HG03280 (cell line): ENCODE results near the gene ITGA2B.
"Not testable (repeated sequence)": the region's sequence is repeated elsewhere in the genome, so short reads cannot be mapped to it uniquely, and the experiment has no call there.

Experiments used
- ATAC-seq: cut with Tn5 transposase; IDR thresholded peaks from one replicate; pipeline ENCODE4 v1.9.1; 2021; ENCODE audit warnings: mild to moderate bottlenecking, moderate library complexity; ENCODE audit not compliant: unreplicated experiment

The ITGA2B gene

DNA sequence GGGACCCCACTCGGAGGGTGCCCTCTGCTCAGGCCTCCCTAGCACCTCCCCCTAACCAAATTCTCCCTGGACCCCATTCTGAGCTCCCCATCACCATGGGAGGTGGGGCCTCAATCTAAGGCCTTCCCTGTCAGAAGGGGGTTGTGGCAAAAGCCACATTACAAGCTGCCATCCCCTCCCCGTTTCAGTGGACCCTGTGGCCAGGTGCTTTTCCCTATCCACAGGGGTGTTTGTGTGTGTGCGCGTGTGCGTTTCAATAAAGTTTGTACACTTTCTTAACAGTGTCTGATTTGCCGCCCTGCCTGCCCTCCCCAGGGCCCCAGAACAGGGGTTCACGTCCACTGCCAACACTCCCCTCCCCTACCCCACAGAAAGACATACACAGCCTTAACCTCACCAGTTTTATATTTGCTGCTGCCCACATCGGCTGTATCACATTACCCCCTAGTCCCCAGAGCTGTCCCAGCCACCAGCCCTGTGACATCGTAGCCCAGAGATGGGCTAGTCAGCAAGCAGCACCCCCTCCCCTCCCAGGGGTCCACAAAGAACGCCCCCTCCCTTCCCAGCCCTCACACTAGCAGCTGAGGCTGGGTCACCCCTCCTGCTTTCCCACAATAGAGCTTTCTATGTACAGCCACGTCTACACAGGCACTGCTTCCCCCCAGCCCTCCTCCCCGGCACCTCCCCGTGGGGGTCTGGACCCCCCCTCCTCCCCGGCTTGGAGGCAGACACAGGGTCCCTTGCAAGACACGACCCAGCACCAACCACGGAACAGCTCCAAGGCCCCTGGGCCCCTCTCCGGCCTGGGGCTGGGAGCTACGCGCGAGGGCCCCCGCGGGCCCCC is 36.4 kb downstream of the ITGA2B start:
- no peak for ATAC-seq

DNA sequence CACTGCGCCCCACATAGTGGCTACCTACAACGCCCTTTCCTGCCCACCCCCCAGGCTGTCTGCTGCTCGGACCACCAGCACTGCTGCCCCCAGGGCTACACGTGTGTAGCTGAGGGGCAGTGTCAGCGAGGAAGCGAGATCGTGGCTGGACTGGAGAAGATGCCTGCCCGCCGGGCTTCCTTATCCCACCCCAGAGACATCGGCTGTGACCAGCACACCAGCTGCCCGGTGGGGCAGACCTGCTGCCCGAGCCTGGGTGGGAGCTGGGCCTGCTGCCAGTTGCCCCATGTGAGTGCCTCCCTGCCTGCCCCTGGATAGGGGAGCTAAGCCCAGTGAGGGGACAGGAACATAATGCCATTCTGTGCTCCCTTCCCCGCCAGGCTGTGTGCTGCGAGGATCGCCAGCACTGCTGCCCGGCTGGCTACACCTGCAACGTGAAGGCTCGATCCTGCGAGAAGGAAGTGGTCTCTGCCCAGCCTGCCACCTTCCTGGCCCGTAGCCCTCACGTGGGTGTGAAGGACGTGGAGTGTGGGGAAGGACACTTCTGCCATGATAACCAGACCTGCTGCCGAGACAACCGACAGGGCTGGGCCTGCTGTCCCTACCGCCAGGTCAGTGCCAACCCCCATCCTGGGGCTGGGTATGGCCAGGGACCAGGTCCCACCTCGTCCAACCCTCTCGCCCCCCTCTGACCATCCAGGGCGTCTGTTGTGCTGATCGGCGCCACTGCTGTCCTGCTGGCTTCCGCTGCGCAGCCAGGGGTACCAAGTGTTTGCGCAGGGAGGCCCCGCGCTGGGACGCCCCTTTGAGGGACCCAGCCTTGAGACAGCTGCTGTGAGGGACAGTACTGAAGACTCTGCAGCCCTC is 37.3 kb downstream of the ITGA2B start:
- no peak for ATAC-seq

DNA sequence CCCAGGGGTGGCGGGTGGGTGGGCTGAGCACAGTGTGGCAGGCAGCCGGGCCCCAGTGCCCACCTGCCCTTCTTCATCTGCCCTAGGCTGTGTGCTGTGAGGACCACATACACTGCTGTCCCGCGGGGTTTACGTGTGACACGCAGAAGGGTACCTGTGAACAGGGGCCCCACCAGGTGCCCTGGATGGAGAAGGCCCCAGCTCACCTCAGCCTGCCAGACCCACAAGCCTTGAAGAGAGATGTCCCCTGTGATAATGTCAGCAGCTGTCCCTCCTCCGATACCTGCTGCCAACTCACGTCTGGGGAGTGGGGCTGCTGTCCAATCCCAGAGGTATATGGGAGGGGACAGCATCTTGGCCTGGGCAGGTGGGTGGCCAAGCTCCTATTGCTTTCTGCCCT is 38.0 kb downstream of the ITGA2B start:
- ATAC-seq = no peak

DNA sequence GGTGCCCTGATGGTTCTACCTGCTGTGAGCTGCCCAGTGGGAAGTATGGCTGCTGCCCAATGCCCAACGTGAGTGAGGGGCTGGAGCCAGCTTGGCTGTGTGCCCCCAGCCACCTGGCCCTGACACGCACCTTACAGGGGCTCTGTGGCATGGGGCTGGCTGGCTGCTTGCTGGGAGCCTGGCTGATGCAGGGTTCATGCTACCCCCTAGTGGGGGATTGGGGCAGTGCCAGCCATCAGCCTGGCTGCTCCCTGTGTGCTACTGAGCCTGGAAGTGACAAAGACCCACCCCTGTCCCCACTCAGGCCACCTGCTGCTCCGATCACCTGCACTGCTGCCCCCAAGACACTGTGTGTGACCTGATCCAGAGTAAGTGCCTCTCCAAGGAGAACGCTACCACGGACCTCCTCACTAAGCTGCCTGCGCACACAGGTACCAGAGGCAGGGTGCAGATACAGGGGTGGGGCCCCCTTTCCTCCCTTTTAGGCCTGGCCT is 38.7 kb downstream of the ITGA2B start:
- no peak for ATAC-seq

DNA sequence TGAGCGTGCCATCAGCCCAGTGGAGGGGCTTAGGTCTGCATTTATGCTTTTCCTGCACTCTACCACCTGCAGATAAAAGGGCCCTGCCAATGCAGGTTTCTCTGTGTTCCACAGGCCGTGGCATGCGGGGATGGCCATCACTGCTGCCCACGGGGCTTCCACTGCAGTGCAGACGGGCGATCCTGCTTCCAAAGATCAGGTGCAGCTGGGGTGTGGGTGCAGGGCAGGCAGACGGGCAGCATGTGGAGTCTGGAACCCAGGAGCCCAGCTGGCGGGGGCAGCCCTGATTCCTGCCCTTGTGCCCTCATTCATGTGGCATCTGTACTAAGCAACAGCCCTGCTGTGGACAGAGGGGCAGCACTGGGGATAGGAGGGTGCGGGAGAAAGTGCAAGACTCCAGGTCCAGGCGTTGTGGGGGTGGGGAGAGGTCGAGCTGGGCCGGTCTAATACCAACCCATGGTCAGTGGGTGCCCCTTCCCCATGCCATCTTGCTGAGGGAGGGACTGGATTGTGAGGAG is 39.8 kb downstream of the ITGA2B start:
- ATAC-seq = no peak

DNA sequence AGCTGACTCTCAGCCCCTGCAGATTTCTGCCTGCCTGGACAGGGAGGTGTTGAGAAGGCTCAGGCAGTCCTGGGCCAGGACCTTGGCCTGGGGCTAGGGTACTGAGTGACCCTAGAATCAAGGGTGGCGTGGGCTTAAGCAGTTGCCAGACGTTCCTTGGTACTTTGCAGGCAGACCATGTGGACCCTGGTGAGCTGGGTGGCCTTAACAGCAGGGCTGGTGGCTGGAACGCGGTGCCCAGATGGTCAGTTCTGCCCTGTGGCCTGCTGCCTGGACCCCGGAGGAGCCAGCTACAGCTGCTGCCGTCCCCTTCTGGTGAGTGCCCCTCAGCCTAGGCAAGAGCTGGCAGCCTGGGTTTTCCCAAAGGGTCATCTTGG is 40.5 kb downstream of the ITGA2B start:
- ATAC-seq = no peak

DNA sequence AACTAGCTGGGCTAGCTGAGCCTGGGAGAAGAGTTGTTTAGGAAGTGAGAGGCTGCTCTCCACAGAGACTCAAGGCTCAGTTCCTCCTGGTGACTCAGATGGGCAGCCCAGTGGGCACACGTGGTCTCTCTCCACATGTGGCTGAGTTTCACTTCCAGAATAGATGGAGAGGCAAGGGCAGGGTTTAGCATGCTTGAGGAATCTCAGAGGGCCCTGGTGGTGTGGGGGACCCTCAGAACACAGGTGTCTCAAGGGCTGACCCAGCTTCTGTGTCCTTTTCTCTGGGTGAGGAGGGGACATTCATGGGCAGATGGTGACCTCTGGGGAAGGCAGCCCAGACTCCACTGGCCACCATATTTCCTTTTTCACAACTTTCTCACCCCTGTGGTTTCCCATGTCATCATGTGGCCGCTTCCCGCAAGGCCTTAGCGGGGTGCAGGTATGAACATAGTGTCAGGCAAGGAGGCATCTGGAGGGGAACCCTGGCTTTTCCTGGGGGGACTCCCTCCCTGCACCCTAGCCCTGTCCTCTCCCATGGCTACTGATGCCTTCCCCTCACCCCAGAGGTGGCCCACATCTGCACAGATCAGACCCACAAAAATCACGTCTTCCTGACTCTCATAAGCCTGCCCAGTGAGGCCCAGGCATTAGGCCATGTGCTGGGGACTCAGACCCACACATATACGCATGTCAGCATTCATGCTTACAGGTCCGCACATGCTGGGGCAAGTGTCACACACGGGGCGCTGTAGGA is 41.0 kb downstream of the ITGA2B start:
- ATAC-seq = no peak

DNA sequence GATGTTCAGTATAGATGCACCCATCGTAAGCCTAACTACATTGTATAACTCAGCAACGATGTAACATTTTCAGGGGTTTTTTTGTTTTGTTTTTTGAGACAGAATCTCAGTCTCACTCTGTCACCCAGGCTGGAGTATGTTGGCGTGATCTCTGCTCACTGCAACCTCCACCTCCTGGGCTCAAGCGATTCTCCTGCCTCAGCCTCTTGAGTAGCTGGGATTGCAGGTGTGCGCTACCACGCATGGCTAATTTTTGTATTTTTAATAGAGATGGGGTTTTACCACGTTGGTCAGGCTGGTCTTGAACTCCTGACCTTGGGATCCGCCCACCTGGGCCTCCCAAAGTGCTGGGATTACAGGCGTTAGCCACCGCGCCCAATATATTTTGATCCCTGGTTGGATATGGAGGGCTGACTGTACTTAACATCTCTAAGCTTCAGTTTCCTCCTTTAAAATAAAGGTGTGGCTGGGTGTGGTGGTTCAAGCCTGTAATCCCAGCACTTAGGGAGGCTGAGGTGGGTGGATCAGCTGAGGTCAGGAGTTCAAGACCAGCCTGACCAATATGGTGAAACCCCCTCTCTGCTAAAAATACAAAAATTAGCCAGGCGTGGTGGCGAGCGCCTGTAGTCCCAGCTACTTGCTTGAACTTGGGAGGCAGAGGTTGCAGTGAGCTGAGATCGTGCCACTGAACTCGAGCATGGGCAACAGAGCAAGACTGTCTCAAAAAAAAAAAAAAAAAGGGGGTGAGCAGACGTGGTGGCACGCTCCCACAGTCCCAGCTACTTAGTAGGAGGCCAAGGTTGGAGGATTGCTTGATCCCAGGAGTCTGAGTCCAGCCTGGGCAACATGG is 42.0 kb downstream of the ITGA2B start:
- ATAC-seq = not testable (repeated sequence)

DNA sequence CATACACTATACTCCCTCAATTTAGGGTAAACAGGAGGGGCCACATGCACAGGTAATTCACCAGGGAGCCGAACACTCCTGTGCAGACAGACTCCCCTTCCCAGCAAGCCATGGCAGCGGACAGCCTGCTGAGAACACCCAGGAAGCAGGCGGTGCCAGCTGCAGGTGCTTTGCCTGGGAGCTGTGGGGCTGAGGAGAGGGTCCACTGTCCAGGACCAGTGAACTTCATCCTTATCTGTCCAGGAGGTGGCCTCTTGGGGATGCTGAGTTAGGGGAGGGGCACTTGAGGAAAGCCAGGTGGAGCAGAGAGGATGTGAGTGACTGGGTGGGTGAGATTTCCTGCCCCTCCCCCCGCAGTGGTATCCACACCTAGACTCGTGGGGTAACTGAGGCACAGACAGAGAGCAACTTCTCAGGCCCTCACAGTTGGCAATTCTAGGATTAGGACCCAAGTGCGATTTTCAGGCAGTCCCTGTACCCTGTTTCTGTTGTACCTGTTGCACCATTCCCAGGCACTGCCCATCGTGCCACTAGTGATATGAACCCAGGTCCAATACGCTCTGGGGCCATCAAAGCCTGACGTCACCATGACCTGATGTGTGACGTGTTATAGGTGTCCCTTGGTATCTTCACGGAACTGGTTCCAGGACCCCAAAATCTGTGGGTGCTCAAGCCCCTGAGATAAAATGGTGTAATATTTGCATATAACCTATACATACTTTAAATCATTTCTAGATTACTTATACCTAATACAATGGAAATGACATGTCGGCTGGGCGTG is 43.2 kb downstream of the ITGA2B start:
- ATAC-seq = no peak

DNA sequence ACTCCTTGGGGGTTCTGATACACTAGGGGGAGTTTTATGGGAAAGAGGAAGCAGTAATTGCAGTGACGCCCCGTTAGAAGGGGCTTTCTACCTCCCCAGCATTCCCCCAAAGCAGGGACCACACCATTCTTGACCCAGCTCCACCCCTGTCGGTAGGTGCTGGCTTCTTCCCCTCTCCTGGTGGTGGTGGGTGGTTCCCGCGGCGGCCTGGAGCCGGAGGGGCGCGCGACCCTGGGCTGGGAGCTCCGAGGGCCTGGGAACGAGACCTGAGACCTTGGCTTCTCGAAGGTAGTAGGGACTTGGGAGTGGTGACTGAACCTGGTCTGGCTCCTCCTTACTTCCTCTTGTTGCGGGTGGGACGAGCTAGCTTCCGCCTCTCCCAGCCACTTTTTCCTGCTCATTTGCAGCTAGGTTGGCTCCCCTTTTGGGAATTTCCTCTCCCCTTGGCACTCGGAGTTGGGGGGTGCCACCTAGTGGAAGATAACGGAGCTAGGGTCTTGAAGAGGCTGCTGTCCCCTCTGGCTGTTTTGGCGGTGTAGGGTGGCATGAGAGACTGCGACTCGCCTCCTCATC is 43.9 kb downstream of the ITGA2B start:
- ATAC-seq = peak; percentile 10

DNA sequence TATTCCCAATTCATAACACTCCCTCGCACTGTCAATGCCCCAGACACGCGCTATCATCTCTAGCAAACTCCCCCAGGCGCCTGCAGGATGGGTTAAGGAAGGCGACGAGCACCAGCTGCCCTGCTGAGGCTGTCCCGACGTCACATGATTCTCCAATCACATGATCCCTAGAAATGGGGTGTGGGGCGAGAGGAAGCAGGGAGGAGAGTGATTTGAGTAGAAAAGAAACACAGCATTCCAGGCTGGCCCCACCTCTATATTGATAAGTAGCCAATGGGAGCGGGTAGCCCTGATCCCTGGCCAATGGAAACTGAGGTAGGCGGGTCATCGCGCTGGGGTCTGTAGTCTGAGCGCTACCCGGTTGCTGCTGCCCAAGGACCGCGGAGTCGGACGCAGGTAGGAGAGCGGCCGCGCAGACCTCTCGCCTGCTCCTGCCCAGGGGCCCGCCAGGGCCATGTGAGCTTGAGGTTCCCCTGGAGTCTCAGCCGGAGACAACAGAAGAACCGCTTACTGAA is 44.5 kb downstream of the ITGA2B start, which contains the start of gene GRN:
TSS of gene GRN (plus strand) at position 364 of the 515 bp plus-strand sequence. CDS start 3,863 bp downstream, outside the sequence.
- peak; percentile 70 for ATAC-seq

DNA sequence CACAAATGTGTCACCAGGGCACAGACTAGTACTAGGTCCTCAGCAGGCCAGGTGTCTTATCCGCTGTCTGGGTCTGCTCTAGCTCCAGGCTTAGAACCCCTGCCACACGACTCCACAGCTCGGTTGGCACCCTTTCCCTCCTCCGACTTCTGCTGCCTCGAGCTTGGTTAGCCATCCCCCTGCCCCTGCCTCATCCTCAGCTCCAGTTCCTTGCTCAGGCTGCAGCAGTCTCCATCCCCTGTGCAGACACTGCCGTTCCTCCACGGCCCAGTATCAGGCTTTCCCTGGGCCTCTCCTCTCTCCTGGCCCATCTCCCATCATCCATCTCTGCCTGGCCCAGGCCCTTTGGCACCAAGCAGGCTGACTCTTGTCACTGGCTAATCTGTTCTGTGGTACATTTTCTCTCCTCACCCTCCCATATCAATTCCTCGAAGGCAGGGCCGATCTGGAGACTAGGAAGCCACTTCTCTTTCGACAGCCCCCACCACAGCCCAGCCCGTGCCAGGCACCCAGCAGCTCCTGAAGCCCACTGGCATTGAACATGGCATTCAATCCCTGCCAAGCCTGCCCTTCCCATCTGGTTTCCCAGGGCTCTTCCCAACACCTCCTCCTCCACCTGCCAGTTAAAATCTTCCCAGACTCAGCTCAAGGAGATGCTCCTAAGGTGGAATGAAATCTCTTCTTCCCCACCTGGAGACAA is 45.8 kb downstream of the ITGA2B start:
- ATAC-seq = no peak

DNA sequence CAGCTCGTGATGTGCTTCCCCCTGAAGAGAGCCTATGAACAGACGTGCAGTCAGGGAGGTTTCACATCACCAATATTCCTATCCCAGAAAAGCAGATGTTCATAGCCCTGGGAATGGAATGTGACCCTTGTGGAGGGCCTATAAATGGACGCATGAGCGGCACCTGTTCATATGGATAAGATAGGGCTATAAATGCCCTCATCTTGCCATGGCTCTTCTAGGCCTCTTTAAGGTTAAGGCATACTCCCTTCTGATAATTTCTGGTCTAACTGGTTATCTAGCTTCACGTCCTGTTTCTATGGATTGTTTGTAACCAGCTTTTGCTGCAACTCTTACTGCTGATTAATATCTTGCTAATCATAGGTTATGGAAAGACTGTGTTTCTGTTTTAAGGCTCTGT is 48.9 kb downstream of the ITGA2B start:
- ATAC-seq = not testable (repeated sequence)

DNA sequence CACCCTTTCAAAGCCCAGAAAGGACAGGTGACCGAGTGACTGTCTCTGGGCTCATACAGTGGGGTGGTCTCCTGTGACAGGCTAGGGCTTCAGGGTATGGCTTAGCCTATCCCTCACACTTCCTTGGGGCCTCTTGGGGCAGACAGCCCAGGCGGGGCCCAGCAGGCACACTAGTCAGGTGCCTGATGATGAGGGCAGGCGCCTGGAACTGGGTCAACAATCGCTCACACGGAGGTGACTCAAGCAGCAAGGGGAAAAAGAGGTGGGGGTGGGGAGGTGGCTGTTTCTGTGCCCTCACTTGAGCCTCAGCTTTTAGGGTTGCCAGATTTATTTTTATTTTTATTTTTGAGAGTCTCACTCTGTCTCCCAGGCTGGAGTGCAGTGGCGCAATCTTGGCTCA is 50.7 kb downstream of the ITGA2B start:
- ATAC-seq = no peak

DNA sequence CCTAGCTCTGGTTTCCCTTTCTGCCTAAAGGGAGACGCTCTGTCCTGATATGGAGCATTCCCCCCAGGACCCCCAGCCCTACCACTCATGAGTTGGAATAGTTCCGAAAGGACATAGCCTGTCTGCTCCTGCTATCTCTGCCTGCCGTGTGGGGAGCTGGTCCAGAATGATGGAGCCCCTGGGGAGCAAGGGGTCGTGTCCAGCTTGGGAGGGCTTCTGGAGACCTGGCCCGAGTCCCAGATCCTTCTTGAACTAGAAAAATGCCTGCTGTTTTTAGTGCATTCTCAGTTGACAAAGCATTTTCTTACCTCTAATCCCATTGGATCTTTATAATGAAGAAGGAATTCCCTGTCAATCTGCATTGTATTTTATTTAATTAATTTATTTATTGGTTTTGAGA is 53.5 kb downstream of the ITGA2B start:
- no peak for ATAC-seq

DNA sequence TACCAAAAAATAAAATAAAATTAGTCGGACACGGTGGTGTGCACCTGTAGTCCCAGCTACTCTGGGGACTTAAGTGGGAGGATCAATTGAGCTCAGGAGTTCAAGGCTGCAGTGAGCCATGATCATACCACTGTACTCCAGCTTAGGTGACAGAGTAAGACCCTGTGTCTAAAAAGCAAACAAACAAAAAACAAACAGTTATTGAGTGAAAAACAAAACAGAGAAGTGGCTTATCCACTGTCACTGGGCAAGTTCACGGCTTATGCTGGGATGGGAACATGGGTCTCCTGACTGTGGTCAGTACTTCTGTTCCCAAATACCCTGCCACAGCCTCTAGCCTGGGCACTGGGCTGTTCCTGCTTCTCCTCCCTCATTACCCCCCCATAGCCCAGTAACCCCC is 53.9 kb downstream of the ITGA2B start:
- ATAC-seq = no peak

DNA sequence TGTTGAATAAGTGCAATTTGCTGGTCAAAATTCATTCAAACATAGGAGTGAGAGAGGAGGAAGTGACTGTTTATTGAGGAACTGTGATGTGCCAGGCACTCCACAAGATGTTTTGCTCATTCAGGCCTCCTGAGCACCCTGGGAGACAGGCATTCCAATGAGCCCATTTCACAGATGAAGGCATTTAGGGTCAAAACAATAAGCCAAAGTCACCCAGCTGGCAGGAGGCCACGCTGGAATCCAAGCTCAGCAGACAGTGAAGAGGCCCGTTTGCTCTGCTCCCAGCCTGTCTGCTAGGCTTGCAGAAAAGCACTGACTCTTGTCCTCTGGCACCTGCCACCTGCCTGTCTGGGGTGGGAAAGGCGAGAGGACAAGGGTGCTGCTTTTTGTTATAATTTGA is 54.7 kb downstream of the ITGA2B start:
- ATAC-seq = no peak

DNA sequence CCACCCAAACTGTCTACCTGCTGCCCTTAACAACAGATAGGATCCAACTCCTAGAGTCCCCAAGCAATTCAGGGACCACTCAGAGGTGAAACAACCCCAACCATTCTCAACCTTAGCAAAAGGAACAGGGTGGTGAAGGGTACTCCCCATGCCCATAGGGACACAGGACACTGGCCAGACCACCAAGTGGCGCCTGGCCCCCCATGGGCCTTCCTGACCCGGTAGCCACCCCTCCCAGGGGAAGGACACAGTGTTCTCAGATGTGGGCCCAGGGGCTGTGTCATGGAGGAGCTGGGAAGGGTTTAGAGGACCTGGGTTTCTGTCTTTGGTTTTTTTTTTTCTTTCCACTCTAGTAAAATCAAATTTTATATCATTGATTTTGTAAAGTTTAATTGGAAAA is 55.1 kb downstream of the ITGA2B start:
- no peak for ATAC-seq
